Central memory CD8-positive, alpha-beta T cell (primary cell): ENCODE measurements around the gene SREBF1.
"Not testable (repeated sequence)": the region's sequence is repeated elsewhere in the genome, so short reads cannot be mapped to it uniquely, and the experiment has no call there.

ENCODE experiments used
- ATAC-seq: fragments of 150-1000 bp; cut with Tn5 transposase; replicated peaks from 2 replicates; pipeline ENCODE4 v1.10.0; 2022; ENCODE audit warnings: mild to moderate bottlenecking, moderate FRiP score, moderate number of reproducible peaks; ENCODE audit not compliant: poor library complexity, severe bottlenecking; ENCODE audit errors: extremely low read depth
- DNase-seq, 2 donors: peaks; one replicate each; pipeline ENCODE4 v3.0.0; 2021; ENCODE audit warnings: low spot score in 2 of 2
- H3K27ac Mint-ChIP-seq: one replicate; pipeline ENCODE4 v1.8.0; 2022; ENCODE audit warnings: low read depth, mild to moderate bottlenecking, moderate library complexity, mixed read lengths
- H3K27me3 Mint-ChIP-seq: one replicate; pipeline ENCODE4 v1.8.0; 2022; ENCODE audit warnings: mixed read lengths
- H3K36me3 Mint-ChIP-seq: one replicate; pipeline ENCODE4 v1.8.0; 2022; ENCODE audit warnings: mild to moderate bottlenecking, moderate library complexity, mixed read lengths; ENCODE audit not compliant: insufficient read depth
- H3K4me1 Mint-ChIP-seq: one replicate; pipeline ENCODE4 v1.8.0; 2022; ENCODE audit warnings: mixed read lengths
- H3K4me3 Mint-ChIP-seq: one replicate; pipeline ENCODE4 v1.8.0; 2022; ENCODE audit warnings: mild to moderate bottlenecking, moderate library complexity, mixed read lengths
- H3K9me3 Mint-ChIP-seq: one replicate; pipeline ENCODE4 v1.8.0; 2022; ENCODE audit warnings: mixed read lengths

SREBF1 gene

DNA sequence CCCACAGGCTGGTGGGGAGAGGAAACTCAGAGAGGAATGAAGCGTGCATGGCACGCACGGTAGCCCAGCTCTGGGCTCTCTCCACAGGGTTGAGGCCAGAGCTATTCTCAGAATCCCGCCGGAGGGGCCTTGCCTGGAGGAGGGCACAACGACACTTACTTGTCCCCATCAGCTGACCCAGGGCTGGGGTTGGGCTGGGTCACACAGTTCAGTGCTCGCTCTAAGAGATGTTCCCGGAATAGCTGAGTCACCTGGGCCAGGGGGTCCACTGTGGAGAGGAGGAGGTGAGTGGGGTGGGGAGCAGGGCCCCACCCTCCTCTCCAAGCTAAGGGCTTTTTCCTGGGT is 21.8 kb downstream of the SREBF1 start:
- peaks cover 40% of the 10 kb centered on the region for H3K36me3 Mint-ChIP-seq

DNA sequence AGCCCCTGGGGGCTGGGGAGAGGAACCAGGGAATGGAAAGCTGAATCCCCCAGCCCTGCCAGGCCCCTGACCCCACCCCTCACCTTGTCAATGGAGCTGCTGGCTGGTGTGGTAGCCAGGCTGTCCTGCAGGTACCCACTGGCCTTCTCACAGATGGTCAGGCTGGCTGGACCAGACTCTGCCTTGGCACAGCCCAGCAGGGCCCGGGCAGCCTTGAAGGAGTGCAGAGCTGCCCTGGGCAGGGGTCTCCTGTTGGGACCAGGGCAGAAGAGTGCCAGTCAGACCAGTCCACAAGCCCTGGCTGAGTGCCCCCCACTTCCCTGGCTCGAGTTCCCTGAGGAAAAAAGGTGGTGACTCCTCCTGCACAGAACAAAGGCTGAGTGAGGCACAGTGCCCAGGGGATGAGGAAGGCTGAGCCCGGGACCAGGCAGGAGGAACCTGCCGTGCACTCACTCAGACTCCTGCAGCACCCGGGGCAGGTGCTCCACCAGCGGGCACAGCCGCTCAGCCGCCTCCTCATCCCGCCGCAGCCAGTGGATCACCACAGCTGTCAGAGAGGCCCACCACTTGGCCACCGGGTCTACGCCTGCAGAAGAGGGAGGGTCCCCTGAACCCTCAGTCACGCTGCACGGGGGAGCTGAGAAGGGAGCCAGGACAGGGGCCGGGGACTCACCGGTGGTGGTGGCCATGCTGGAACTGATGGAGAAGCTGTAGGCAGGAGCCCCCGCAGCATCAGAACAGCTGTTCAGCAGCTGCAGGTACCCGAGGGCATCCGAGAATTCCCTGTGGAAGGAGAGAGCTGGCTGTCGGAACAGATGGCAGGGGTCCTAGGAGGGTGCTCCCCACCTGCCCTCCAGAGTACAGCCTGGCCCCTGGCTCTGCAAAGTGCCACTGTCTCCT is 22.4 kb downstream of the SREBF1 start:
- no peak for DNase-seq
- ATAC-seq: no peak
- no peaks in the 10 kb centered on the region for H3K4me1 Mint-ChIP-seq
- H3K27me3 Mint-ChIP-seq: no peaks in the 10 kb centered on the region
- peaks cover 38% of the 10 kb centered on the region for H3K36me3 Mint-ChIP-seq
- no peak overlapping the region for H3K4me3 Mint-ChIP-seq
- H3K9me3 Mint-ChIP-seq: no peaks in the 10 kb centered on the region
- no peak overlapping the region for H3K27ac Mint-ChIP-seq

More for the DNA sequence above, 21.8 kb downstream of the SREBF1 start:
- peak overlapping the region; percentile 84 for H3K27ac Mint-ChIP-seq
- H3K4me3 Mint-ChIP-seq: no peak overlapping the region
- no peaks in the 10 kb centered on the region for H3K9me3 Mint-ChIP-seq
- H3K27me3 Mint-ChIP-seq: no peaks in the 10 kb centered on the region
- DNase-seq: no peak
- H3K4me1 Mint-ChIP-seq: peaks cover 6% of the 10 kb centered on the region
- no peak for ATAC-seq

DNA sequence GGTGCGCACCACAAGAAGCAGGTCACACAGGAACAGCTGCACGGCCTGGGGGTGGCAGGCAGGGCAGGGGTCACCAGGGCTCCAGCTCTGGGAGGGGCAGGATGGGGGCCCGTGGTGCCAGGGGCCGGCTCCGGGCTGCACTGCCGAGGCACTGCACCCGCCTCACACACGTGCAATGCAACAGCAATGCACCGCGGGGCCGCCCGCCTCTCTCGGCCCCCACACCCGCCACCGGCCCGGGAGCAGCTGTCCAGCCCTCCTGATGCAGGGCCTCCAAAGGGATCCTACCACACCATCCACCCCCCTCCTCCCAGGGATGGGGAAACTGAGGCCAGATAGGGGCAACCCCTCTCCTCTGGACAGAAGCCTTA is 23.1 kb downstream of the SREBF1 start:
- peaks cover 40% of the 10 kb centered on the region for H3K36me3 Mint-ChIP-seq
- peaks cover 5% of the 10 kb centered on the region for H3K4me1 Mint-ChIP-seq
- no peak for DNase-seq
- no peak for ATAC-seq
- no peaks in the 10 kb centered on the region for H3K9me3 Mint-ChIP-seq
- H3K27me3 Mint-ChIP-seq: no peaks in the 10 kb centered on the region
- no peak overlapping the region for H3K4me3 Mint-ChIP-seq
- no peak overlapping the region for H3K27ac Mint-ChIP-seq

DNA sequence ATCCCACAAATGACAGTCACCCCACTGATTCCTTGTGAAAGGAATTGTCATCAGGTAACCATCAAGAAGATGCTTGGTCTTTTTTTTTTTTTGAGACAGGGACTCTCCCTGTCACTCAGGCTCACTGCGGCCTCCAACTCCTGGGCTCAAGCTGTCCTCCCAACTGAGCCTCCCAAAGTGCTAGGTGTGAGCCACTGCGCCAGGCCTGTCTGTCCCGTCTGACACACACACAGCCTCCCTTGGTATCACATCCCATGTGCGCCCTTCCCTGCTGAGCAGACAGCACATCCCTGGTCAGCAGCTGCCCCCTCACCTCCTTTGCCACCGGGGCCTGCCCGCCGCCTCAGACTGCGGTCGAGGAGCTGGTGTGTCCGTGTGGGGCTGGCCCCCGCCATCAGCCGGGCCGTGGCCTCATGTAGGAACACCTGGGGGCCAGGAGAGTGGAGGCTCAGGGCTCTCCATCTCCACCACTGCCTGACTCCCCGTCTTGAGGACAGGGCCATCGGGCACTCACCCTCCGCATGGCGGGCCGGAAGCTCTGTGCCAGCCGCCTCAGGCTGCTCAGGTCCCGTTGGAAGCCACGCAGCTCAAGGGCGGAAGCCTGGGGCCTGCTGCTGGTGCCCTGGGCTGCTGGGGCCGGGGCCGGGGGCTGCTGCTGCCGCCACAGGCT is 23.6 kb downstream of the SREBF1 start:
- H3K9me3 Mint-ChIP-seq: no peaks in the 10 kb centered on the region
- no peak for DNase-seq
- peaks cover 40% of the 10 kb centered on the region for H3K36me3 Mint-ChIP-seq
- no peak overlapping the region for H3K4me3 Mint-ChIP-seq
- no peak for ATAC-seq
- H3K27me3 Mint-ChIP-seq: no peaks in the 10 kb centered on the region
- H3K27ac Mint-ChIP-seq: no peak overlapping the region
- H3K4me1 Mint-ChIP-seq: peaks cover 8% of the 10 kb centered on the region

DNA sequence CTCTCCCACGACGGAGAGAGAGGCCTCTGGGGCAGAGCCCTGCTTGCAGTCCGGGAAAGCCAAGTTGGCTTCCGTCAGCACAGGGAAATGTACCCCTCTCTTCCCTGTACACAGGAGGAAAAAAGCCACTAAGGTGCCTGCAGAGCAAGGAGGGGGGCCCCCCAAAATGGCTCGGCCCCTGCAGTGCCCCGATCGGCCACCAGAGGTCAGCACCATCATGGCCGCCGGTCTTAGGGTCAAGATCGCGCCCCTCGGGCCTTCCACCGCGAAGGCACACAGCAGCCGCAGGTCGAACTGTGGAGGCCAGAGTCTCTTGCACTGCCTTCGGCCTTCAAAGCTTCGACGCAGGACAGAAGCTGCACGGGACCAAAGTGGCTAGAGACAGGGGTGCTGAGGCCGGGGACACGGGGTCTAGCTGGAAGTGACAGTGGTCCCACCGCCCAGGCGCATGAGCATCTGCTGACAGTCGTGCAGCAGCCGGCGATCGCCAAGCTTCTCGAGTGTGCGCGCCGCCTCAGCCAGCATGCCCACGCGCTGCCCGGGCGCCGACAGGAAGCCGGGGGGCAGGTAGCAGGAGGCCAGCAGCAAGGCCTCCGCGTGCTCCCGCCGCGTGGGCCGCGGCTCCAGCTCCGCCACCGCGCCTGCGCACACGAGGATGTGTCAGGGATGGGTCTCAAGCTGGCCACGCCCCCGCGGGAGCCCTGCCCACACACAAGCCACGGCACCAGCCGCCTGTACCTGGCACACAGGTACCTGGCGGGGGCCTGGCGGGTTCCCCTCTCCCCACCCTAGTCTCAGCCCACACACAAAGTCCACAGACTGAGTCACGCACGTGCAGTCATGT is 24.4 kb downstream of the SREBF1 start:
- Mint-ChIP-seq H3K4me1 (peaks cover 8% of the 10 kb centered on the region), H3K9me3 (no peaks in the 10 kb centered on the region)
- peak; percentile 41 for ATAC-seq

DNA sequence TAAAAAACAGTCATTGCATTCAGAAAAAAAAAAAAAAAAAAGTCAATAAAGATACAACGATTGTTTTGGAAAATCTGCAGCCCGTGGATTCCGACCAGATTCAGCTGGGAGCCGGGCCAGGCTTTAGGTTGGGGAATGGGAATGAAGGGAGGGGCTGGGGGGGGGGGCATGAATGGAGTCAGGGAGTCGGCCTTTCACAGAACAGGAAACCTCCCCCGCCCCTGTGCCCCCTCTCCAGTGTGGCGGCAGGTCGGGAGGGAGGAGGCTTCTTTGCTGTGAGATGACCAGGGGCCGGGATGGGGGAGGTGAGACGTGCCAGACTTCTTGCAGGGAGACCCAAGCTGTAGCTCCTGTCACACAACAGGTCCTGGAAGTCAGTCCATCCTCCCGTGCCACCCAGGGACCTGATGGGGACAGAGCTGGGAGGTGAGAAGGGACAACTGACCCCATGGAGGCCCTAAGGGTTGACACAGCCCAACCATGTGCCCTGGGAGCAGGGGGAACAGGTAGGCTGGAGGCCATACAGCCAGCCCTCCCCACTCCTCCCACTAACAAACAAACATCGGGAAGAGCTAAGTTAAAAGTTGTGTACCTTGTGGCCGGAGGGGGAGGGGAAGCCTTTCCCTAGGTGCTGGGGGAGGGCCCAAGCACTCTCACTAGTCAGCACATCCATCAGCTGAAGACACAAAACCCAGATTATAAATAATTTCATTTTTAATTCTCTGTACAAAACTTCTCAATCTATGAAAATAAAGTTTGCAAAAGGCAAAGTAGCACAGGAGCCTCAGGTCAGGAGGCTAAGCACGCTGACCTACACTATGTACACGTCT is 25.2 kb downstream of the SREBF1 start:
- peak overlapping the region; percentile 76 for H3K27ac Mint-ChIP-seq
- ATAC-seq: no peak
- H3K4me3 Mint-ChIP-seq: peak overlapping the region; percentile 25
- no peak for DNase-seq
- H3K9me3 Mint-ChIP-seq: no peaks in the 10 kb centered on the region
- H3K4me1 Mint-ChIP-seq: peaks cover 8% of the 10 kb centered on the region
- no peaks in the 10 kb centered on the region for H3K27me3 Mint-ChIP-seq
- H3K36me3 Mint-ChIP-seq: peaks cover 35% of the 10 kb centered on the region

More for the DNA sequence above, 24.4 kb downstream of the SREBF1 start:
- Mint-ChIP-seq H3K27me3 (no peaks in the 10 kb centered on the region), H3K27ac (peak overlapping the region; percentile 76), H3K4me3 (peak overlapping the region; percentile 25), H3K36me3 (peaks cover 38% of the 10 kb centered on the region)
- peak; percentile 60 to 77 for DNase-seq

DNA sequence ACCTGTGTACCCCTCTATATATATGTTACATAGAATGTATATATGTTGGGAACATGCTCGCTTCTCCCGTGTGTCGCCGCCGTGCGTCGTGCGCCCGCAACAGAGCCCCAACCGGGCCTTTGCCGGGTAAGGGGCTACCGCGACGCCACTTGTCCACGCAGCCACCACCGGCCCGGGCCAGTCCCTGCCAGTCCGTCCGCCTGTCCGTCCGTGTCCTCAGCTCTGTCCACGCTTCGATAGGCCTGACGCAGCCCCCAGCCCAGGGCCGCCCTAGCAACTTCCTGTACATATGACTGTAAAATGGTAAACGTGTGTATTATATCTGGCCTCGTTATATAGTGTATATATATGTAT is 25.9 kb downstream of the SREBF1 start:
- DNase-seq (no peak), ATAC-seq (no peak)
- Mint-ChIP-seq H3K27ac (peak overlapping the region; percentile 76), H3K9me3 (no peaks in the 10 kb centered on the region), H3K4me1 (peaks cover 8% of the 10 kb centered on the region), H3K36me3 (peaks cover 32% of the 10 kb centered on the region), H3K4me3 (no peak overlapping the region), H3K27me3 (no peaks in the 10 kb centered on the region)

DNA sequence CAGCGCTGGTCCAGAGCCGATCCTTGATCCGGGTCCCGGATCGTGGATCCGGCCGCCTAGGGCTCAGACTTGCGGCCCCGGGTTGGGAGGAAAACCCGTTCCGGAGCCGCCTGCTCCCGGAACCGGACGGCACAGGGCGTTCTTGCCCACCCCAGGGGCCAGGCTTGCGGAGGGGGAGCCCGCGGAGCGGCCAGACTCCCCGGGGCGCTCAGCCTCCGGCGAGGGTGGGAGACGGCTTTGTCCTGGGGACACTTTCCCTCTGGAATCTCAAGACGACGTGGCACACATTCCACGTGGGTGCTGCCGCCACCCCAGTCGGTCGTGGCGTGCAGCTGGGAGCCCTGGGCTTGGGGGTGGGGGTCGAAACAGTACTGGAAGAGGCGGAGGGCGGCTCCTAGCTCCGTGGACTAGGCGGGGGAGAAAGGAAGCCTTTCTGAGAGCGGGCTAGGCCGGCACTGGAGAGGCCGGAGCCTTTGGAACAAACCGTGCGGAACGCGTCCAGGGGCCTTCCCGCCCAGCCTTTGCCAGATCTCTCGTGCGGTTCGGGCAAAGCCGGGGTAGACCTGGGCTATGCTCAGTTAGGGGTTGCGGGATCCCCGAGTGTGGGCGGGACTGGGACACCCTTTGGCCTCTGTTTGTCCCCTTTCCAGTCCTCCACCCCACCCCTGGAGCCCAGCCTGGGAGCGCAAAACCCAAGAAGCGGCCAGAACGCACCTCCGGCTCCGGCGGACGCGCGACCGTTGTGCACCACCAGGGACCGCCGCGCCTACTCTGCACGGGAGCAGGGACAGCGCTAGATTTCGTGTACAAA is 26.5 kb downstream of the SREBF1 start:
- no peaks in the 10 kb centered on the region for H3K9me3 Mint-ChIP-seq
- ATAC-seq (no peak), DNase-seq (no peak)
- H3K36me3 Mint-ChIP-seq: peaks cover 26% of the 10 kb centered on the region
- no peaks in the 10 kb centered on the region for H3K27me3 Mint-ChIP-seq
- no peak overlapping the region for H3K27ac Mint-ChIP-seq
- peaks cover 8% of the 10 kb centered on the region for H3K4me1 Mint-ChIP-seq
- no peak overlapping the region for H3K4me3 Mint-ChIP-seq

DNA sequence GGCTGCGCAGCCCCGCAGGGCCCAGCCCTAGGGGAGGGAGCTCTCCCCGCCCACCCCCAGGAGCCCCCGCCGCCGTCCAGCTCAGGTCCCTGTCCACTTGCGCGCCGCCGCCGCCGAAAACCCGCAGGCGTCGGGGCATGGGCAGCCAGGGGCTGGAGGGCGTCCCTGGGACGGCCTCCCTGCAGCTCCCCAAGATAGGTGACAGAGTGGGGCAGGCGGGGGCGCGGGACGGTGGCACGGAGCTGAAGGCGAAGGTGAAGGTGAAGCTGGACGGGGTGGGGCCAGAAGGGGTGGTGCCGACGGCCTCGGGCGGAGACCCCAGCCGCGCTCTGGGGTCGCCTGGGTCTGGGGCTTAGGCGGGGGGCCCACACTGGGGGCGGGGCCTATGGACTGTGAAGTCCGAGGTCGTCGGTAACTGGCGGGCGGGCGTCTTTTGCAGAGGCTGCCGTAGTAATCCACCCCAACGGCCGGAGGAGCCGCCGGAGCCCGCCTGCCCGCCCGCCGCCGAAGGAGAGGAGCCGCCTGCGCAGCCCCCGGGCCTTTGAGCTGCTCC is 27.2 kb downstream of the SREBF1 start:
- no peak overlapping the region for H3K4me3 Mint-ChIP-seq
- H3K27ac Mint-ChIP-seq: no peak overlapping the region
- DNase-seq: no peak
- no peak for ATAC-seq
- H3K9me3 Mint-ChIP-seq: no peaks in the 10 kb centered on the region
- peaks cover 21% of the 10 kb centered on the region for H3K36me3 Mint-ChIP-seq
- no peaks in the 10 kb centered on the region for H3K27me3 Mint-ChIP-seq
- peaks cover 8% of the 10 kb centered on the region for H3K4me1 Mint-ChIP-seq

DNA sequence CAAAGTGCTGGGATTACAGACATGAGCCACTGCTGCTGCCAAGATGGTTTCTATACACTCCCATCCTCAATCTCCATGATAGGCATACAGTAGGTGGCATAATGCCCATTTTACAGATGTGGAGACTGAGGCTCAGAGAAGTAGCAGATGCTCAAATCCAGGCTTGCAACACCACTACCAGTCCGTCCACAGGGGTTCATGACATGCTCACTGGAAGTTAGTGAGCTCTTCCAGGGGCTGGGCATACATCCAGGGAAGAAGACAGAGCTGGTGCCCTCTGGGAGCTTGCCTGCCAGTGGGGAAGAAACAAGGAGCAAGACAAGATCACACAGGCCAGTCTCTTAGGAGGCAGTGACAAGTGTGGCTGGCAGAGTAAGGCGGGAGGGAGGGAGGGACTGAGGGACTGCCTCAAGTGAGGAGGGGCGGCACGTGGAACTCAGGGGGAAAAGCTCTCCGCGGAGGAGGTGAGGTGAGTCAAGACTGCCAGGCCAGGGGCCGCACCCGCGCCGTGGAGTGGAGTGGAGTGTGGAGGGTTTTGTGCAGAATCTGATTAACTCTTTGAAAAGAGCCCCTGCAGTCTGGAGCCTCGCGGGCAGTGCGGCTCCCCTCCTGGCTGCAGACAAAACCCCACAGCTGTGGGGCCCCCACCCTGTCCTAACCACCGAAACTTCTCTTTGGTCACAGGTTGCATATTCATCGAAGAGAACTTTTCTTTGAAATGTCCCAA is 27.9 kb downstream of the SREBF1 start:
- H3K4me3 Mint-ChIP-seq: no peak overlapping the region
- H3K27ac Mint-ChIP-seq: no peak overlapping the region
- no peaks in the 10 kb centered on the region for H3K9me3 Mint-ChIP-seq
- ATAC-seq (no peak), DNase-seq (no peak)
- peaks cover 8% of the 10 kb centered on the region for H3K4me1 Mint-ChIP-seq
- H3K36me3 Mint-ChIP-seq: peaks cover 15% of the 10 kb centered on the region
- no peaks in the 10 kb centered on the region for H3K27me3 Mint-ChIP-seq

DNA sequence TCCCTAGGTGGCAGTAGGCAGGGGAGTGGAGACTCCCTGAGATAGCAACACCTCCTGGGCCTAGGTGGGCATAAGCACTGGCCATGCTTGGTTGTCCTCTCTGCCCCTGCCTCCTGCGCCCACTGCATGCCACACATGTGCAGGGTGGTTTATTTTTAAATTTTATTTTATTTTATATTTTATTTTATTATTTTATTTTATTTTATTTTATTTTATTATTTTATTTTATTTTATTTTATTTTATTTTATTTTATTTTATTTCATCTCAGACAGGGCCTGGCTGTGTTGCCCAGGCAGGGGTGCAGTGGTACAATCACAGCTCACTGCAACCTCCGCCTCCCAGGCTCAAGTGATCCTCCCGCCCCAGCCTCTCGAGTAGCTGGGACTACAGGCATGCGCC is 28.6 kb downstream of the SREBF1 start:
- H3K4me1 Mint-ChIP-seq, ATAC-seq, H3K4me3 Mint-ChIP-seq, DNase-seq, H3K27ac Mint-ChIP-seq, H3K9me3 Mint-ChIP-seq, H3K27me3 Mint-ChIP-seq: not testable (repeated sequence)
- peaks cover 14% of the 10 kb centered on the region for H3K36me3 Mint-ChIP-seq
